ENCODE measurements around the gene LIN7A.

Gene LIN7A

DNA sequence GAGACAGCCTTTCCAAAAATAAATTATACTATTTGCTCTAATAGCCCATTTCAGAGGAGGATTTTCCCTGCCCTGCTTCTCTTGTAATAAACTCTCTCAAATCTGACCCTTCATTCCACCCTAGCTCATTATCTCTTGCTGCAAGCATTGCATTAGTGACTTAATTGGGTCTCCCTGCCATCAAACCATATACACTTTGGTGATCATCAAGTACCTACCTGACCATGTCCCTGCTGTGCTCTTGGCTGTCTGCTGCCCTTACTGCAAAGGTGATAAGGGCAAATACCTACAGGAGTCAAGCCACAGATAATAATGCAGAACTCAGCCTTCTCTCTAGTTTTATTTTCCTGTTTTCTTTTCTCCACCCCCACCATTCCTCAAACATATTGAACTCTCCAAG is 88.4 kb downstream of the LIN7A start:
- H3K4me3 ChIP-seq (ENCODE audit: low read depth in 1 of 2, low read length in 2 of 2), result no peak overlapping the region
- DNase-seq, result no peak
- H3K27ac ChIP-seq (ENCODE audit: low read length), result no peak overlapping the region
- no peaks in the 10 kb centered on the region for H3K4me1 ChIP-seq (ENCODE audit: insufficient read depth, low read length)
- no peaks in the 10 kb centered on the region for H3K79me2 ChIP-seq (ENCODE audit: insufficient read depth, low read length)
- ATAC-seq (ENCODE audit: insufficient read depth, low read depth), result no peak
- no peaks in the 10 kb centered on the region for H3K36me3 ChIP-seq (ENCODE audit: insufficient read depth, low read length)
- H2AFZ ChIP-seq (ENCODE audit: low read depth, low read length), result no peak overlapping the region
- H3K4me2 ChIP-seq (ENCODE audit: insufficient read depth, low read length), result no peak overlapping the region
- no peaks in the 10 kb centered on the region for H3K27me3 ChIP-seq (ENCODE audit: insufficient read depth, low read length, poor library complexity)
- no peak for TF ChIP-seq EZH2 (IDR thresholded peaks at IDR 0.05; ENCODE audit: borderline replicate concordance, low read depth, low read length, severe bottlenecking)
- TF ChIP-seq, protein P1, sequence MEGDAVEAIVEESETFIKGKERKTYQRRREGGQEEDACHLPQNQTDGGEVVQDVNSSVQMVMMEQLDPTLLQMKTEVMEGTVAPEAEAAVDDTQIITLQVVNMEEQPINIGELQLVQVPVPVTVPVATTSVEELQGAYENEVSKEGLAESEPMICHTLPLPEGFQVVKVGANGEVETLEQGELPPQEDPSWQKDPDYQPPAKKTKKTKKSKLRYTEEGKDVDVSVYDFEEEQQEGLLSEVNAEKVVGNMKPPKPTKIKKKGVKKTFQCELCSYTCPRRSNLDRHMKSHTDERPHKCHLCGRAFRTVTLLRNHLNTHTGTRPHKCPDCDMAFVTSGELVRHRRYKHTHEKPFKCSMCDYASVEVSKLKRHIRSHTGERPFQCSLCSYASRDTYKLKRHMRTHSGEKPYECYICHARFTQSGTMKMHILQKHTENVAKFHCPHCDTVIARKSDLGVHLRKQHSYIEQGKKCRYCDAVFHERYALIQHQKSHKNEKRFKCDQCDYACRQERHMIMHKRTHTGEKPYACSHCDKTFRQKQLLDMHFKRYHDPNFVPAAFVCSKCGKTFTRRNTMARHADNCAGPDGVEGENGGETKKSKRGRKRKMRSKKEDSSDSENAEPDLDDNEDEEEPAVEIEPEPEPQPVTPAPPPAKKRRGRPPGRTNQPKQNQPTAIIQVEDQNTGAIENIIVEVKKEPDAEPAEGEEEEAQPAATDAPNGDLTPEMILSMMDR (IDR thresholded peaks at IDR 0.05; ENCODE audit: borderline replicate concordance, extremely low read depth, low read length, poor library complexity, severe bottlenecking), result no peak
- H4K20me1 ChIP-seq (ENCODE audit: insufficient read depth, low read length), result no peaks in the 10 kb centered on the region
- no peak overlapping the region for H3K9ac ChIP-seq (ENCODE audit: low read depth, low read length)
- H3K9me3 ChIP-seq (ENCODE audit: insufficient read depth, low read length, severe bottlenecking), result no peaks in the 10 kb centered on the region

DNA sequence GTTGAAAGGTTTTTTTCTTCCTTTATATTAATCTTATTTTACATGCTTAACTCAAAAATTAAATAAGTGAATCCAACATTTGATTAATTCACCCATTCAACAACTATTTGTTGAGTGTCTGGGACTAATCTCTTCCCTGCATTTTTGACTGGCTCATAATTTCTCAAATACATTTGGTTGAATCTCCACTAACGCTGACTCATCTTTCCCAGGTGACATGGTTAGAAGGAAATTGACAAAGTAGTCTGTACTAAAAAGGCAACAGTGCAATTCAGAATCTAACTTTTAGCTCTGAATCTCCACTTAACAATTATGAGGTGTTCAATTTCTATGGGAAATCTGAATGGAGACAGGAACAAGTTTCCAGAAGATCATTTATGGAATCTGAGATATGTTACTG is 88.9 kb downstream of the LIN7A start:
- H3K79me2 ChIP-seq (ENCODE audit: insufficient read depth, low read length), result no peaks in the 10 kb centered on the region
- no peak overlapping the region for H3K9ac ChIP-seq (ENCODE audit: low read depth, low read length)
- no peaks in the 10 kb centered on the region for H3K9me3 ChIP-seq (ENCODE audit: insufficient read depth, low read length, severe bottlenecking)
- DNase-seq (no peak), ATAC-seq (ENCODE audit: insufficient read depth, low read depth) (no peak)
- no peaks in the 10 kb centered on the region for H3K4me1 ChIP-seq (ENCODE audit: insufficient read depth, low read length)
- no peak overlapping the region for H3K4me2 ChIP-seq (ENCODE audit: insufficient read depth, low read length)
- no peak overlapping the region for H3K27ac ChIP-seq (ENCODE audit: low read length)
- H4K20me1 ChIP-seq (ENCODE audit: insufficient read depth, low read length), result no peaks in the 10 kb centered on the region
- TF ChIP-seq, protein P1 (IDR thresholded peaks at IDR 0.05; ENCODE audit: borderline replicate concordance, extremely low read depth, low read length, poor library complexity, severe bottlenecking), result no peak
- H3K27me3 ChIP-seq (ENCODE audit: insufficient read depth, low read length, poor library complexity), result no peaks in the 10 kb centered on the region
- no peak overlapping the region for H3K4me3 ChIP-seq (ENCODE audit: low read depth in 1 of 2, low read length in 2 of 2)
- H2AFZ ChIP-seq (ENCODE audit: low read depth, low read length), result no peak overlapping the region
- no peaks in the 10 kb centered on the region for H3K36me3 ChIP-seq (ENCODE audit: insufficient read depth, low read length)

DNA sequence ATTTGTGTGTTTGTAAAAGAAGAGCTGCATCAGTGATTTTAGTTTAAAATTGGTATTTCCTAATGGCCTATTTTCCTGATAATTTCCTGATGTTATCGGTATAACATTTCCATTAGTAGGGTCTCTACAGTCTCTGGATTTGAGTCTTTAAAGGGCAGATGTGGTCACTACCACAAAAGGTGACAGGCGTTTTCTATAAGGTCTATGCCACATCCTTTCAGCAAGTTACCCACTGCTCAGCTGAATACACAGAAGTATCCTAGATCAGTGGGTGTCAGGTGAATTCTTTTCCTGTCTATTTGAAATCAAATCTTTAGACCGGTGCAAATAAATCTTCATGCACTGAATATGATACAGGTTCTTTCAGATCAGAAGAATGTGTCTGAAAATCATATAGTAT is 90.2 kb downstream of the LIN7A start:
- Histone ChIP-seq H3K4me3 (ENCODE audit: low read depth in 1 of 2, low read length in 2 of 2) (no peak overlapping the region), H3K79me2 (ENCODE audit: insufficient read depth, low read length) (no peaks in the 10 kb centered on the region), H3K27ac (ENCODE audit: low read length) (no peak overlapping the region), H2AFZ (ENCODE audit: low read depth, low read length) (no peak overlapping the region), H3K4me1 (ENCODE audit: insufficient read depth, low read length) (no peaks in the 10 kb centered on the region), H3K4me2 (ENCODE audit: insufficient read depth, low read length) (no peak overlapping the region), H3K27me3 (ENCODE audit: insufficient read depth, low read length, poor library complexity) (no peaks in the 10 kb centered on the region), H4K20me1 (ENCODE audit: insufficient read depth, low read length) (no peaks in the 10 kb centered on the region), H3K9me3 (ENCODE audit: insufficient read depth, low read length, severe bottlenecking) (no peaks in the 10 kb centered on the region), H3K9ac (ENCODE audit: low read depth, low read length) (no peak overlapping the region), H3K36me3 (ENCODE audit: insufficient read depth, low read length) (no peaks in the 10 kb centered on the region)
- TF ChIP-seq, protein P1 (IDR thresholded peaks at IDR 0.05; ENCODE audit: borderline replicate concordance, extremely low read depth, low read length, poor library complexity, severe bottlenecking), result no peak
- no peak for TF ChIP-seq EZH2 (IDR thresholded peaks at IDR 0.05; ENCODE audit: borderline replicate concordance, low read depth, low read length, severe bottlenecking)
- no peak for DNase-seq
- no peak for ATAC-seq (ENCODE audit: insufficient read depth, low read depth)

DNA sequence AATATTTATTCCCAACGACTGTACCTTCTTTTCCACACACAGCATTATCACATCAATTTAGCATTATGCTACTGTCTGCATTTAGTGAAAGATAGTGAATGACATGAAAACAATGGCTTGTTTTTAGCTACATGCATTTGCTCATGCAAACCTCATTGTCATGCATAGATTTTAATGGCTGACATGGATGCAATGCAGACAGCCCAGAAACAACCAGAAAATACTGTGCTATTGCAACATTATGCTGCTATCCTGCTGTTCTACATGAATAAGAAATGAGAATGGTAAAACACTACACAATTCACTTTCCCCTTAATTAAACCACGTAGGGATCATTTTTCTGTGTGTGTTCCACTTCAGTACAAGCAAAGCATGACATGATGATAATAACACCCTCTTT is 90.8 kb downstream of the LIN7A start:
- Histone ChIP-seq H4K20me1 (ENCODE audit: insufficient read depth, low read length) (no peaks in the 10 kb centered on the region), H3K4me3 (ENCODE audit: low read depth in 1 of 2, low read length in 2 of 2) (no peak overlapping the region), H3K4me1 (ENCODE audit: insufficient read depth, low read length) (no peaks in the 10 kb centered on the region), H2AFZ (ENCODE audit: low read depth, low read length) (no peak overlapping the region), H3K9me3 (ENCODE audit: insufficient read depth, low read length, severe bottlenecking) (no peaks in the 10 kb centered on the region), H3K4me2 (ENCODE audit: insufficient read depth, low read length) (no peak overlapping the region), H3K27me3 (ENCODE audit: insufficient read depth, low read length, poor library complexity) (no peaks in the 10 kb centered on the region), H3K79me2 (ENCODE audit: insufficient read depth, low read length) (no peaks in the 10 kb centered on the region), H3K9ac (ENCODE audit: low read depth, low read length) (no peak overlapping the region), H3K27ac (ENCODE audit: low read length) (no peak overlapping the region), H3K36me3 (ENCODE audit: insufficient read depth, low read length) (no peaks in the 10 kb centered on the region)
- no peak for ATAC-seq (ENCODE audit: insufficient read depth, low read depth)
- TF ChIP-seq, protein P1 (IDR thresholded peaks at IDR 0.05; ENCODE audit: borderline replicate concordance, extremely low read depth, low read length, poor library complexity, severe bottlenecking), result no peak
- TF ChIP-seq EZH2 (IDR thresholded peaks at IDR 0.05; ENCODE audit: borderline replicate concordance, low read depth, low read length, severe bottlenecking), result no peak
- DNase-seq, result no peak
